ENCODE data around the gene SORCS3. TPM values are rescaled to one million over a fixed set of nuclear protein-coding genes. Genes with fewer than 3 reads are reported as not detected.

Gene SORCS3
- total RNA-seq, 1 experiment from 2014 or later, result 0.04 TPM

- H2BK120ac ChIP-seq (ENCODE audit: low read depth, low read length, poor library complexity, severe bottlenecking), result no peak overlapping the region
- H3K4ac ChIP-seq (ENCODE audit: low read depth, low read length), result no peak overlapping the region
- no peak overlapping the region for H4K8ac ChIP-seq (replicated peaks; ENCODE audit: insufficient read length, low read depth, low read length)
- H2BK5ac ChIP-seq (ENCODE audit: insufficient read length, low read length), result no peak overlapping the region
- H3T11ph ChIP-seq (ENCODE audit: low read length), result no peak overlapping the region
- WGBS (ENCODE audit: extremely low coverage, insufficient read length, low lambda C conversion rate), result no CpG with 5 or more reads among the region's 2 CpGs
- Mint-ChIP-seq H3K36me3 (ENCODE audit: insufficient read depth in 1 of 3, low read depth in 3 of 3) (no peaks in the 10 kb centered on the region; a peak in 1 of 7 replicates), H3K27me3 (ENCODE audit: low read depth) (peaks cover 15% of the 10 kb centered on the region), H3K27ac (no peak overlapping the region), H3K4me3 (no peak overlapping the region), H3K9me3 (0 out of 5 replicates have a peak, but pooled peaks cover 0 to 2% of the 10 kb centered on the region in 2 experiments), H3K4me1 (peaks cover 5 to 8% of the 10 kb centered on the region in 2 experiments)
- no peak overlapping the region for H2AFZ ChIP-seq (ENCODE audit: low read length)
- H3K14ac ChIP-seq (ENCODE audit: insufficient read depth, low read length), result no peak overlapping the region
- no peak overlapping the region for H4K91ac ChIP-seq (ENCODE audit: insufficient read length, low read depth, low read length)
- no peak overlapping the region for H3K27ac ChIP-seq (ENCODE audit: insufficient read length, low read depth, low read length)
- no peaks in the 10 kb centered on the region for H3K4me1 ChIP-seq (ENCODE audit: insufficient read depth, low read length)
- DNase-seq, result no peak
- H2AK5ac ChIP-seq (ENCODE audit: insufficient read length, low read length), result no peak overlapping the region
- H3K23me2 ChIP-seq (ENCODE audit: insufficient read length, low read depth, low read length, poor library complexity, severe bottlenecking), result no peaks in the 10 kb centered on the region
- no peaks in the 10 kb centered on the region for H3K79me1 ChIP-seq (ENCODE audit: insufficient read depth, low read depth, low read length, poor library complexity, severe bottlenecking)
- no peak overlapping the region for H4K5ac ChIP-seq (ENCODE audit: insufficient read length, low read depth, low read length)
- H3K27me3 ChIP-seq (ENCODE audit: insufficient read depth, low read length), result no peaks in the 10 kb centered on the region
- H3K9me3 ChIP-seq (ENCODE audit: control insufficient read depth, low read depth, low read length), result no peaks in the 10 kb centered on the region
- no peak overlapping the region for H2BK20ac ChIP-seq (ENCODE audit: low read depth, low read length, poor library complexity, severe bottlenecking)
- H3K56ac ChIP-seq (ENCODE audit: insufficient read length, low read depth, low read length), result no peak overlapping the region
- no peak overlapping the region for H3K23ac ChIP-seq (ENCODE audit: insufficient read length, low read depth, low read length)
- H3K18ac ChIP-seq (ENCODE audit: insufficient read length, low read depth, low read length), result no peak overlapping the region
- H4K20me1 ChIP-seq (ENCODE audit: control insufficient read depth, insufficient read depth, insufficient read length), result no peaks in the 10 kb centered on the region
- no peaks in the 10 kb centered on the region for H3K79me2 ChIP-seq (ENCODE audit: insufficient read depth, low read length)
- no peak for TF ChIP-seq CTCF (conservative IDR thresholded peaks at IDR 0.05)
- H3K9ac ChIP-seq (ENCODE audit: extremely low read depth, insufficient read length, low read length), result no peak overlapping the region
- no peak overlapping the region for H2BK15ac ChIP-seq (ENCODE audit: low read depth, low read length)
- H3K4me2 ChIP-seq (ENCODE audit: insufficient read depth, insufficient read length, low read length), result no peak overlapping the region
- H2BK12ac ChIP-seq (ENCODE audit: insufficient read length, low read depth, low read length), result no peak overlapping the region
Measured at GRCh38 chr10:104908581-104908980, 267.5 kb downstream of the SORCS3 start.

All from H9 (cell line).